ENCODE measurements around the gene ZNF630. TPM values are rescaled to one million over a fixed set of nuclear protein-coding genes. Genes with fewer than 3 reads are reported as not detected.
A peak's percentile ranks its signal among the peaks of the same experiment; 100 is the strongest.
"Not testable (repeated sequence)": the region's sequence is repeated elsewhere in the genome, so short reads cannot be mapped to it uniquely, and the experiment has no call there.

The ZNF630 gene
- total RNA-seq (ENCODE audit: unreplicated experiment): 1.7 TPM
- long read RNA-seq, partial matches to known transcripts: 0 of 1 reads
- long read RNA-seq, other reads (novel, unspliced or antisense): 1 of 1 reads

DNA sequence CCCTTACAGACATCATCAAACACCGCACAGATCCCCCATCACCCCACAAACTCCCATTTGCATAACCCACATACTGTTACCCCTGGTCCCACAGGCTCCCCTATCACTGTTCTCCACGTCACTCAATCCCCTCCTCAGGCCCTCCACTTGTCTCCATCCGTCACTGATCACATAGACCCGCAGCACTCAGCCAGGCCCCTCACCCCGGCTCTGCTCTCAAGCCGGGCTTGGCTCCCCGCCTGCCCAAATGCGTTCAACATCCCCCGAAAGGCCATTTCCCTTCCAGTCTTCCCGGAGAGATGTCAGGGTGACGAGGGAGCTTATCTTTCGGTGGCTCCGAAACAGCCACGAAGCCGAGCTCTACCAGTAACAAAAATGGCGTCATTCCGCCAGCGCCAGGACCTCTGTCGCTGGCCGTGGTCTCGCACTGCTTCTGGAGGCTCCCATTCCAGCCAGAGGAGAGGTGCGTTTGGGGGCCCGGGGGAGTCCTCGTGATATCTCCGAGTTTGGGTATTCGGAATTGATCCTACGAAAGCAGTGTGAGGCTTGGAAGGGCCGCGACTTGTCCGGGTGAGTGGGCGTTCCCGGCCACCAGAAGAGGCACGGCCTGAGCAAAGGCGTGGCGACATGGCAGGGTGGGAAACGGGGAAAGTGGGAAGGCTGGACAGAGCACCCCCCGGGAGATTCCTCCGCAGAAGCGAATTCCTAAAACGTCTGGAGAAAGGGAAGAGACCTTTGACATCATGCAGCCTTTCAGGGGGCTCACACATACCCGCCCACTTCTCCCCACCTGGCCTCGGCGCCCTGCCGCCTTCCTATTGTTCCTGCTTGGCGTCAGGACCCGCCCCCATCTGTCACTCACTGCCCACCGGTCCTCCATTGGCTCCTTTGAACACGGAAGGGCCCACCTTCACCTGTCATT lies at the start of gene ZNF630:
Gene ZNF630, minus strand, starts transcription at position 577 of the 922 bp plus-strand sequence. CDS start 4,754 bp downstream, outside the sequence.
- Mint-ChIP-seq H3K4me3 (ENCODE audit: unreplicated experiment) (peak within 1 kb of the TSS; percentile 92), H3K4me1 (ENCODE audit: unreplicated experiment) (peaks cover 6% of the 10 kb centered on the region), H3K36me3 (ENCODE audit: low read depth, unreplicated experiment) (peaks cover 3% of the 10 kb centered on the region), H3K27me3 (ENCODE audit: unreplicated experiment) (peaks cover 1% of the 10 kb centered on the region), H3K27ac (ENCODE audit: unreplicated experiment) (peak within 1 kb of the TSS; percentile 88), H3K9me3 (ENCODE audit: unreplicated experiment) (no peaks in the 10 kb centered on the region)
- peak; percentile 42 for DNase-seq (ENCODE audit: low spot score)
- TF ChIP-seq CTCF (IDR thresholded peaks at IDR 0.05; ENCODE audit: unreplicated experiment): no peak

- H3K9me3 Mint-ChIP-seq (ENCODE audit: unreplicated experiment): no peaks in the 10 kb centered on the region
- H3K36me3 Mint-ChIP-seq (ENCODE audit: low read depth, unreplicated experiment): no peaks in the 10 kb centered on the region
- no peak overlapping the region for H3K27ac Mint-ChIP-seq (ENCODE audit: unreplicated experiment)
- DNase-seq (ENCODE audit: low spot score): no peak
- H3K27me3 Mint-ChIP-seq (ENCODE audit: unreplicated experiment): peaks cover 2% of the 10 kb centered on the region
- no peaks in the 10 kb centered on the region for H3K4me1 Mint-ChIP-seq (ENCODE audit: unreplicated experiment)
- no peak for TF ChIP-seq CTCF (IDR thresholded peaks at IDR 0.05; ENCODE audit: unreplicated experiment)
- no peak overlapping the region for H3K4me3 Mint-ChIP-seq (ENCODE audit: unreplicated experiment)
Measured at GRCh38 chrX:48107717-48108116, 36.3 kb upstream of the ZNF630 start.

- peaks cover 2% of the 10 kb centered on the region for H3K27me3 Mint-ChIP-seq (ENCODE audit: unreplicated experiment)
- no peak for DNase-seq (ENCODE audit: low spot score)
- H3K4me3 Mint-ChIP-seq (ENCODE audit: unreplicated experiment): no peak overlapping the region
- H3K27ac Mint-ChIP-seq (ENCODE audit: unreplicated experiment): no peak overlapping the region
- no peaks in the 10 kb centered on the region for H3K36me3 Mint-ChIP-seq (ENCODE audit: low read depth, unreplicated experiment)
- H3K4me1 Mint-ChIP-seq (ENCODE audit: unreplicated experiment): no peaks in the 10 kb centered on the region
- no peaks in the 10 kb centered on the region for H3K9me3 Mint-ChIP-seq (ENCODE audit: unreplicated experiment)
- no peak for TF ChIP-seq CTCF (IDR thresholded peaks at IDR 0.05; ENCODE audit: unreplicated experiment)
Measured at GRCh38 chrX:48102874-48103374, 31.5 kb upstream of the ZNF630 start.

DNA sequence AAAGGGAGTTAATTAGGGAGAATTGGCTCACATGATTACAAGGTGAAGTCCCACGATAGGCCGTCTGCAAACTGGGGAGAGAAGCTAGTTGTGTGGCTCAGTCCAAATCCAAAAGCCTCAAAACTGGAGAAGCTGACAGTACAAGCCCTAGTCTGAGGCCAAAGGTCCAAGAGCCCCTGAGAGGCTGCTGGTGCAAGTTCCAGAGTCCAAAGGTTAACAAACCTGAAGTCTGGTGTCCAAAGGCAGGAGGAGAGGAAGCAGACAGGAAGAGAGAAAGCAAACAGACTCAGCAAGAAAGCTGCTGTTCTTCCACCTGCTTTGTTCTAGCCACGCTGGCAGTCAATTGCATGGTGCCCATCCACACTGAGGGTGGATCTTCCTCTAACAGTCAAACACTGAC lies 30.0 kb upstream of the ZNF630 start:
- Mint-ChIP-seq H3K9me3 (ENCODE audit: unreplicated experiment) (no peaks in the 10 kb centered on the region), H3K4me3 (ENCODE audit: unreplicated experiment) (no peak overlapping the region), H3K27me3 (ENCODE audit: unreplicated experiment) (peaks cover 2% of the 10 kb centered on the region), H3K36me3 (ENCODE audit: low read depth, unreplicated experiment) (no peaks in the 10 kb centered on the region), H3K27ac (ENCODE audit: unreplicated experiment) (no peak overlapping the region), H3K4me1 (ENCODE audit: unreplicated experiment) (no peaks in the 10 kb centered on the region)
- TF ChIP-seq CTCF (IDR thresholded peaks at IDR 0.05; ENCODE audit: unreplicated experiment): no peak
- DNase-seq (ENCODE audit: low spot score): no peak

DNA sequence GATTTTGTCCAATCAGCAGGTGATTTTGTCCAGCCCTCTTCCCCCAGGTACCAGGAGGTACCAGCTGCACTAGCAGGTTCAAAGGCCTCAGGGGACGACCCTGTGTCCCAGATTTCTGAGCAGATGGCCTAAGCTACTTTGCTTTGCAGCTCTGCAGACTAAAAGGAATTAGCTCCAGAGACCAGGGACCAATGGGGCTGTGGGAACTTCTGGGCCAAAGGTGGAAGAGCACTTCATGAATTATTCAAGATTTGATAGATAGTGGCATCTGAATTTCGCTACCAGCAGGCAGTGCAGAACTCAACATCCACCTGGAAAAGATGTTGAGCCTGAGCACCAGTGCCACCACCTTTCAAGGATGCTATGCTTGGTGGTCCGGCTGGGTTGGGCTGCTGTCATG lies 21.1 kb upstream of the ZNF630 start:
- H3K9me3 Mint-ChIP-seq (ENCODE audit: unreplicated experiment); H3K4me1 Mint-ChIP-seq (ENCODE audit: unreplicated experiment); DNase-seq (ENCODE audit: low spot score); H3K27me3 Mint-ChIP-seq (ENCODE audit: unreplicated experiment); H3K36me3 Mint-ChIP-seq (ENCODE audit: low read depth, unreplicated experiment); H3K27ac Mint-ChIP-seq (ENCODE audit: unreplicated experiment); H3K4me3 Mint-ChIP-seq (ENCODE audit: unreplicated experiment): not testable (repeated sequence)
